HL-60 (cell line): ENCODE data around the gene NUBPL.
"Not testable (repeated sequence)": the region's sequence is repeated elsewhere in the genome, so short reads cannot be mapped to it uniquely, and the experiment has no call there.

Source experiments
- DNase-seq, 2 experiments: peaks; one replicate each; pipeline ENCODE4 v3.0.0-alpha.2; 2010 to 2020; ENCODE audit warnings: low read depth in 1 of 2, low spot score in 1 of 2
- H3K27ac ChIP-seq: fragments of 250-450 bp; sonication (Bioruptor Pico); replicated peaks from 2 replicates; pipeline ENCODE4 v1.5.1; 2020; ENCODE audit warnings: mild to moderate bottlenecking, moderate library complexity
- H3K27me3 ChIP-seq: fragments of 250-450 bp; sonication (Bioruptor Pico); 2 replicates; pipeline ENCODE4 v1.5.1; 2021; ENCODE audit warnings: mild to moderate bottlenecking, moderate library complexity; ENCODE audit not compliant: insufficient read depth, poor library complexity, severe bottlenecking
- H3K4me3 ChIP-seq: replicated peaks from 2 replicates; pipeline ENCODE4 v1.5.1; 2011; ENCODE audit warnings: mild to moderate bottlenecking, control low read depth, low read length; ENCODE audit not compliant: insufficient read depth
- CTCF ChIP-seq: IDR thresholded peaks from one replicate; pipeline ENCODE4 v1.5.1; 2011; ENCODE audit warnings: low read length, control low read depth, inconsistent platforms; ENCODE audit not compliant: insufficient read depth
- GABPA ChIP-seq: IDR thresholded peaks from 2 replicates; pipeline ENCODE4 v1.6.1; 2012; ENCODE audit warnings: low read depth
- POLR2AphosphoS5 ChIP-seq: IDR thresholded peaks from 2 replicates; pipeline ENCODE4 v1.6.1; 2012; ENCODE audit warnings: low read depth
- REST ChIP-seq: IDR thresholded peaks from 2 replicates; pipeline ENCODE4 v1.6.1; 2012; ENCODE audit warnings: low read depth; ENCODE audit not compliant: insufficient replicate concordance
- SPI1 ChIP-seq: IDR thresholded peaks from 2 replicates; pipeline ENCODE4 v1.6.1; 2012; ENCODE audit warnings: low read depth, mild to moderate bottlenecking, borderline replicate concordance

The NUBPL gene

GRCh38 chr14:31611778-31612433 lies 50.7 kb downstream of the NUBPL start:
- DNase-seq = no peak
- Histone ChIP-seq H3K4me3 (no peak overlapping the region), H3K27me3 (no peaks in the 10 kb centered on the region), H3K27ac (no peak overlapping the region)
- no peak for TF ChIP-seq GABPA

- no peak overlapping the region for H3K27ac ChIP-seq
- H3K4me3 ChIP-seq = no peak overlapping the region
- no peaks in the 10 kb centered on the region for H3K27me3 ChIP-seq
- no peak for TF ChIP-seq GABPA
- no peak for TF ChIP-seq SPI1
- TF ChIP-seq REST = no peak
- no peak for DNase-seq
Measured at GRCh38 chr14:31613188-31613587, 52.0 kb downstream of the NUBPL start.

- DNase-seq, H3K27ac ChIP-seq, H3K27me3 ChIP-seq, H3K4me3 ChIP-seq: not testable (repeated sequence)
Measured at GRCh38 chr14:31618884-31619283, 57.7 kb downstream of the NUBPL start.

GRCh38 chr14:31619440-31619839 lies 58.2 kb downstream of the NUBPL start:
- Histone ChIP-seq H3K4me3 (no peak overlapping the region), H3K27me3 (no peaks in the 10 kb centered on the region), H3K27ac (no peak overlapping the region)
- no peak for DNase-seq
- TF ChIP-seq SPI1 = no peak
- TF ChIP-seq GABPA = no peak
- TF ChIP-seq REST = no peak
- TF ChIP-seq POLR2AphosphoS5 = no peak
- TF ChIP-seq CTCF = no peak

- not testable (repeated sequence) for H3K27ac ChIP-seq, DNase-seq, H3K4me3 ChIP-seq, H3K27me3 ChIP-seq
Measured at GRCh38 chr14:31620898-31621297, 59.7 kb downstream of the NUBPL start.

GRCh38 chr14:31622060-31622459 lies 60.9 kb downstream of the NUBPL start:
- TF ChIP-seq GABPA (no peak), CTCF (no peak), SPI1 (no peak), REST (no peak), POLR2AphosphoS5 (no peak)
- H3K4me3 ChIP-seq = no peak overlapping the region

GRCh38 chr14:31652900-31653299 lies 91.7 kb downstream of the NUBPL start:
- H3K4me3 ChIP-seq, H3K27ac ChIP-seq, H3K27me3 ChIP-seq, DNase-seq: not testable (repeated sequence)

More at GRCh38 chr14:31622060-31622459, 60.9 kb downstream of the NUBPL start:
- no peaks in the 10 kb centered on the region for H3K27me3 ChIP-seq
- no peak for DNase-seq
- no peak overlapping the region for H3K27ac ChIP-seq
